H1 (cell line): ENCODE data around the gene ATL3. TPM values are rescaled to one million over a fixed set of nuclear protein-coding genes. Genes with fewer than 3 reads are reported as not detected.

Source experiments
- CTCF ChIA-PET: fragments of 300-600 bp; sonication (Branson Sonifier 250); formaldehyde crosslinking; loops from one replicate; lab custom pipeline; 2021; ENCODE audit not compliant: partially characterized antibody; lab: Charles Lee
- POLR2A ChIA-PET: fragments of 300-600 bp; sonication (Branson Sonifier 250); formaldehyde crosslinking; loops from one replicate; lab custom pipeline; 2021; ENCODE audit warnings: inconsistent platforms; ENCODE audit not compliant: partially characterized antibody; lab: Charles Lee
- DNase-seq, 2 experiments: peaks; one replicate each; pipeline versions ENCODE4 v3.0.0 to v3.0.0-alpha.2; 2010 to 2022; ENCODE audit warnings: low spot score in 2 of 2, low read depth in 1 of 2, mixed read lengths in 1 of 2
- FAIRE-seq: peaks from 2 replicates; lab custom pipeline; 2011; peaks lifted over from hg19 to GRCh38; lab: Jason Lieb, UNC
- H2AFZ ChIP-seq: 2 replicates; pipeline ENCODE4 v1.8.1; 2012; ENCODE audit warnings: low read length, inconsistent platforms
- H2AK5ac ChIP-seq: 2 replicates; pipeline ENCODE4 v1.6.1; 2013; ENCODE audit warnings: low read depth, low read length
- H2BK120ac ChIP-seq: replicated peaks from 2 replicates; pipeline ENCODE3; 2013; ENCODE audit warnings: low read depth, low read length, inconsistent platforms
- H2BK12ac ChIP-seq: 2 replicates; pipeline ENCODE4 v1.6.1; 2013; ENCODE audit warnings: low read depth, low read length
- H2BK15ac ChIP-seq: 2 replicates; pipeline ENCODE4 v1.6.1; 2013; ENCODE audit warnings: low read length
- H2BK20ac ChIP-seq: 2 replicates; pipeline ENCODE4 v1.6.1; 2013; ENCODE audit warnings: low read length
- H2BK5ac ChIP-seq: 2 replicates; pipeline ENCODE4 v1.6.1; 2013; ENCODE audit warnings: low read depth, low read length
- H3K14ac ChIP-seq: 2 replicates; pipeline ENCODE4 v1.6.1; 2013; ENCODE audit warnings: inconsistent platforms; ENCODE audit not compliant: insufficient read length
- H3K18ac ChIP-seq: 2 replicates; pipeline ENCODE4 v1.6.1; 2013; ENCODE audit warnings: low read length; ENCODE audit errors: extremely low read depth
- H3K23ac ChIP-seq: 2 replicates; pipeline ENCODE4 v1.6.1; 2013; ENCODE audit warnings: inconsistent platforms; ENCODE audit not compliant: insufficient read length
- H3K23me2 ChIP-seq: 2 replicates; pipeline ENCODE4 v1.6.1; 2013; ENCODE audit warnings: low read depth, low read length
- H3K27ac ChIP-seq: 2 replicates; pipeline ENCODE4 v1.6.1; 2011; ENCODE audit warnings: low read depth, low read length, inconsistent platforms
- H3K27me3 ChIP-seq, 4 experiments: replicated peaks in 1 of 4; 1 replicate in 1 of 4; 2 replicates in 3 of 4; pipeline versions ENCODE4 v1.6.1 to v1.8.1; 2011 to 2013; ENCODE audit warnings: low read length in 3 of 4, mild to moderate bottlenecking in 3 of 4, inconsistent platforms in 2 of 4, mixed read lengths in 2 of 4, moderate library complexity in 1 of 4; ENCODE audit not compliant: control insufficient read depth in 3 of 4, insufficient read depth in 3 of 4; ENCODE audit errors: extremely low read depth in 1 of 4
- H3K36me3 ChIP-seq, 4 experiments: 2 replicates each; pipeline versions ENCODE4 v1.6.1 to v1.8.1; 2011 to 2013; ENCODE audit warnings: mild to moderate bottlenecking in 4 of 4, low read length in 3 of 4, moderate library complexity in 2 of 4, control low read depth in 1 of 4, inconsistent platforms in 1 of 4; ENCODE audit not compliant: insufficient read depth in 4 of 4, control insufficient read depth in 2 of 4
- H3K4ac ChIP-seq: replicated peaks from 2 replicates; pipeline ENCODE3; 2013; ENCODE audit warnings: low read length, low read depth, mixed read lengths, inconsistent platforms; ENCODE audit not compliant: insufficient read length
- H3K4me1 ChIP-seq, 4 experiments: replicated peaks in 1 of 4; 1 replicate in 1 of 4; 2 replicates in 3 of 4; pipeline versions ENCODE4 v1.6.1 to v1.8.1; 2011 to 2013; ENCODE audit warnings: low read length in 3 of 4, inconsistent platforms in 2 of 4, mixed read lengths in 1 of 4; ENCODE audit not compliant: insufficient read depth in 4 of 4, control insufficient read depth in 3 of 4
- H3K4me2 ChIP-seq, 2 experiments: 2 replicates each; pipeline versions ENCODE4 v1.6.1 to v1.8.1; 2011 to 2013; ENCODE audit warnings: low read depth in 2 of 2, low read length in 2 of 2, control low read depth in 1 of 2, inconsistent platforms in 1 of 2, mild to moderate bottlenecking in 1 of 2; ENCODE audit not compliant: insufficient read depth in 1 of 2
- H3K4me3 ChIP-seq, 4 experiments: fragments of 200-600, 300-600 bp in 1 of 4; sonication (generic), shearing (Covaris generic), sonication (Bioruptor Twin) in 1 of 4; 2 replicates each; pipeline versions ENCODE4 v1.5.1 to v1.8.1; 2011 to 2016; ENCODE audit warnings: low read length in 4 of 4, low read depth in 3 of 4, control low read depth in 2 of 4, inconsistent platforms in 2 of 4, mild to moderate bottlenecking in 2 of 4, mixed read lengths in 1 of 4, moderate library complexity in 1 of 4; ENCODE audit not compliant: insufficient read depth in 2 of 4; ENCODE audit errors: extremely low read depth in 1 of 4
- H3K56ac ChIP-seq: replicated peaks from 2 replicates; pipeline ENCODE3; 2013; ENCODE audit warnings: low read depth, mild to moderate bottlenecking, mixed read lengths, low read length, inconsistent platforms; ENCODE audit not compliant: insufficient read length
- H3K79me1 ChIP-seq: 2 replicates; pipeline ENCODE4 v1.6.1; 2013; ENCODE audit warnings: low read depth, low read length, control low read depth
- H3K79me2 ChIP-seq, 2 experiments: 2 replicates each; pipeline versions ENCODE4 v1.6.1 to v1.8.1; 2012 to 2013; ENCODE audit warnings: low read length in 2 of 2, mild to moderate bottlenecking in 2 of 2, inconsistent platforms in 1 of 2; ENCODE audit not compliant: insufficient read depth in 2 of 2, control insufficient read depth in 1 of 2
- H3K9ac ChIP-seq, 4 experiments: replicated peaks in 1 of 4; 1 replicate in 1 of 4; 2 replicates in 3 of 4; pipeline versions ENCODE4 v1.6.1 to v1.8.1; 2011 to 2013; ENCODE audit warnings: low read depth in 3 of 4, low read length in 3 of 4, control low read depth in 2 of 4, mild to moderate bottlenecking in 2 of 4, moderate library complexity in 2 of 4, inconsistent platforms in 1 of 4; ENCODE audit errors: extremely low read depth in 1 of 4
- H3K9me3 ChIP-seq, 2 experiments: 2 replicates each; pipeline versions ENCODE4 v1.6.1 to v1.8.1; 2012 to 2013; ENCODE audit warnings: mild to moderate bottlenecking in 2 of 2, moderate library complexity in 2 of 2, control low read depth in 1 of 2, inconsistent platforms in 1 of 2, low read depth in 1 of 2, low read length in 1 of 2, mixed read lengths in 1 of 2; ENCODE audit not compliant: insufficient read depth in 2 of 2
- H4K20me1 ChIP-seq, 2 experiments: replicated peaks in 1 of 2; 2 replicates each; pipeline versions ENCODE3 to v1.8.1; 2011 to 2013; ENCODE audit warnings: inconsistent platforms in 2 of 2, low read length in 2 of 2, mild to moderate bottlenecking in 1 of 2; ENCODE audit not compliant: insufficient read depth in 2 of 2, control insufficient read depth in 1 of 2
- H4K5ac ChIP-seq: 2 replicates; pipeline ENCODE4 v1.6.1; 2013; ENCODE audit warnings: low read length, low read depth, mixed read lengths, inconsistent platforms; ENCODE audit not compliant: insufficient read length
- H4K8ac ChIP-seq: 2 replicates; pipeline ENCODE4 v1.8.0; 2013; ENCODE audit warnings: mild to moderate bottlenecking, moderate library complexity, low read length, inconsistent platforms; ENCODE audit not compliant: insufficient read depth; ENCODE audit errors: extremely low read depth
- H4K91ac ChIP-seq: replicated peaks from 2 replicates; pipeline ENCODE3; 2013; ENCODE audit warnings: low read length, mixed read lengths, inconsistent platforms; ENCODE audit not compliant: insufficient read length
- HDAC6 ChIP-seq: IDR thresholded peaks from one replicate; pipeline ENCODE4 v1.7.1; 2012; ENCODE audit warnings: low read depth, mild to moderate bottlenecking, inconsistent platforms, low read length, moderate library complexity
- POLR2AphosphoS5 ChIP-seq: IDR thresholded peaks from 2 replicates; pipeline ENCODE4 v1.6.1; 2011; ENCODE audit warnings: low read depth, low read length
- POU5F1 ChIP-seq: IDR thresholded peaks from 2 replicates; pipeline ENCODE4 v1.6.1; 2011; ENCODE audit warnings: low read depth, mild to moderate bottlenecking, low read length, moderate library complexity
- RFX5 ChIP-seq: IDR thresholded peaks from 2 replicates; pipeline ENCODE4 v1.6.1; 2011; ENCODE audit warnings: low read depth, low read length, improper control_type of control experiment, borderline replicate concordance
- SP1 ChIP-seq: IDR thresholded peaks from 2 replicates; pipeline ENCODE4 v1.6.1; 2011; ENCODE audit warnings: low read depth, low read length
- TAF1 ChIP-seq: IDR thresholded peaks from 2 replicates; pipeline ENCODE4 v1.6.1; 2011; ENCODE audit warnings: mild to moderate bottlenecking, low read depth, low read length
- WGBS, 2 experiments: shearing (Covaris generic) in 1 of 2; methylation state at CpG; one replicate each; pipeline versions ENCODE4 v1.1.6 to v1.1.7; 2013 to 2015; ENCODE audit warnings: low lambda C conversion rate in 2 of 2, mixed read lengths in 2 of 2, inconsistent platforms in 1 of 2, low coverage in 1 of 2, missing lambda C conversion rate in 1 of 2; ENCODE audit not compliant: insufficient replicate concordance in 2 of 2, insufficient coverage in 1 of 2, insufficient read length in 1 of 2; ENCODE audit errors: extremely low coverage in 1 of 2, missing lambda C conversion rate in 1 of 2; 5-methylcytosine and 5-hydroxymethylcytosine counted together
- polyA plus RNA-seq, 7 experiments: library from polyadenylated mRNA; depleted of rRNA in 3 of 7; stranded (reverse) in 5 of 7; unstranded in 2 of 7; fragments of >200 nt in 5 of 7; fragments of 200-250 nt in 2 of 7; gene quantifications; 1 replicate in 5 of 7; 2 replicates in 1 of 7; 4 replicates in 1 of 7; pipeline versions ENCODE4 v1.2.1 to v1.2.3, GENCODE V29; 2011 to 2013; ENCODE audit warnings: missing spikeins in 2 of 7, mixed read lengths in 2 of 7
- total RNA-seq: library from RNA; stranded (reverse); fragmentation: NEBNext Ultra II Directional; extraction: Animal tissue kit (Norgen Biotek cat#: 25700); gene quantifications from 2 replicates; pipeline ENCODE4 v1.2.1, GENCODE V29; 2021

The ATL3 gene
- total and polyA plus RNA-seq, 2 of the 8 experiments (the other 6 are each of a cell fraction or from before 2014, with no cell fraction given): 7.8 to 24.5 TPM

DNA sequence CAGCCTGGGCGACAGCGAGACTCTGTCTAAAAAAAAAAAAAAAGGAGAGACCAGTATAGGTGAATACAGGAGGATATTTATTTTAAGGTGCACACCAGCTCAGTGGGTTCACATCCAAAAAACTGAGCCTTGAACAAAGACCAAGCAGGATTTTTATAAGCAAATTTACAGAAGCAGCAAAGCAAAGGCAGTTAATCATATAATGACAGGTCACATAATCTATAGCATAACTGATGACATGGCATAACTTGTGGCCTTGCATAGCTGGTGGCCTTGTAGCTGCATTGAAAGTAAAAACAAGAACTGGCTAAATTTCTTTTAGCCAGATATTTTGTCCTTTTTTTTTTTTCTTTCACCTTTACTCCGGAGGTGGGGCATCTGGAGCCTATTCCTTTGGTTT, 54.2 kb downstream of the ATL3 start:
- Histone ChIP-seq H3K4me2 (no peak overlapping the region), H4K20me1 (no peaks in the 10 kb centered on the region), H3K4ac (no peak overlapping the region), H2AFZ (no peak overlapping the region), H3K4me3 (no peak overlapping the region), H3K18ac (no peak overlapping the region), H3K36me3 (no peaks in the 10 kb centered on the region), H3K14ac (no peak overlapping the region), H3K9me3 (no peaks in the 10 kb centered on the region), H2BK5ac (no peak overlapping the region), H2BK15ac (no peak overlapping the region), H3K23ac (no peak overlapping the region), H2BK120ac (no peak overlapping the region), H3K79me1 (no peaks in the 10 kb centered on the region), H3K27me3 (no peaks in the 10 kb centered on the region), H4K8ac (no peak overlapping the region), H2AK5ac (no peak overlapping the region), H4K91ac (no peak overlapping the region), H4K5ac (no peak overlapping the region), H3K23me2 (peaks cover 8% of the 10 kb centered on the region; the same call in 1 of the 2 replicates), H3K27ac (no peak overlapping the region), H2BK12ac (no peak overlapping the region), H3K4me1 (peaks cover 0 to 4% (median 0%) of the 10 kb centered on the region in 4 experiments; a peak in 1 of 7 replicates), H3K56ac (no peak overlapping the region), H3K9ac (no peak overlapping the region), H3K79me2 (peaks cover 0 to 12% of the 10 kb centered on the region in 2 experiments; a peak in 2 of 4 replicates), H2BK20ac (no peak overlapping the region; the same call in 1 of the 2 replicates)
- 100% methylated on average over 1 of the region's 3 CpGs; no CpG with 5 or more reads in 1 of the 2 experiments for whole genome bisulfite sequencing, 2 experiments
- no peak for TF ChIP-seq POU5F1
- TF ChIP-seq POLR2AphosphoS5: no peak
- TF ChIP-seq RFX5: no peak
- TF ChIP-seq SP1: no peak
- no peak for TF ChIP-seq TAF1
- no peak for TF ChIP-seq HDAC6
- FAIRE-seq: no peak
- DNase-seq: no peak
- ChIA-PET POLR2A (no interaction called here), CTCF (interaction anchor here (0.6 to 2.0 kb wide), 7 partner anchors 8 to 641 kb away, joined by 3 to 8 read pairs (median 4); no protein-coding TSS in a partner anchor)
